A549 (cell line): Measurements from ENCODE around the gene ZBTB12.

Experiments
- BHLHE40 ChIP-seq: IDR thresholded peaks from 2 replicates; pipeline ENCODE4 v1.6.1; 2012; ENCODE audit warnings: low read depth, low read length, inconsistent platforms
- CBX2 ChIP-seq: fragments of 200-600 bp; sonication (generic); IDR thresholded peaks from 2 replicates; pipeline ENCODE4 v1.6.1; 2016; ENCODE audit warnings: low read depth, mild to moderate bottlenecking, borderline replicate concordance
- CTCF ChIP-seq: fragments of >200 bp; sonication (Bioruptor Twin); formaldehyde crosslinking; IDR thresholded peaks from 3 replicates; pipeline ENCODE4 v1.5.1; 2016
- ELK1 ChIP-seq: fragments of 150-350 bp; IDR thresholded peaks from 2 replicates; pipeline ENCODE4 v1.6.1; 2014; ENCODE audit warnings: low read depth, mild to moderate bottlenecking, low read length
- EP300 ChIP-seq, 2 experiments: fragments of >200 bp; sonication (Bioruptor Twin); formaldehyde crosslinking; IDR thresholded peaks; 2 replicates in 1 of 2; 3 replicates in 1 of 2; pipeline ENCODE4 v1.6.1; 2016 to 2017
- HDAC2 ChIP-seq: fragments of 200-600 bp; sonication (generic); IDR thresholded peaks from 2 replicates; pipeline ENCODE4 v1.6.1; 2016
- HOXA7 ChIP-seq: fragments of 250-450 bp; sonication (Bioruptor Pico); IDR thresholded peaks from 2 replicates; pipeline ENCODE4 v1.5.0; 2020; ENCODE audit warnings: mild to moderate bottlenecking, moderate library complexity
- JUN ChIP-seq, 2 experiments: fragments of >200 bp; sonication (Bioruptor Twin); formaldehyde crosslinking; IDR thresholded peaks; 2 replicates in 1 of 2; 3 replicates in 1 of 2; pipeline ENCODE4 v1.6.1; 2016 to 2017
- KDM5A ChIP-seq: fragments of 200-600 bp; sonication (generic); IDR thresholded peaks from 2 replicates; pipeline ENCODE4 v1.6.1; 2016; ENCODE audit warnings: antibody characterized with exemption, mild to moderate bottlenecking
- MAX ChIP-seq: IDR thresholded peaks from 2 replicates; pipeline ENCODE4 v1.6.1; 2012
- PBX3 ChIP-seq: IDR thresholded peaks from 2 replicates; pipeline ENCODE4 v1.6.1; 2012
- POLR2A ChIP-seq: IDR thresholded peaks from 2 replicates; pipeline ENCODE4 v1.6.1; 2012; ENCODE audit warnings: mild to moderate bottlenecking, low read length

GRCh38 chr6:31919624-31920303, 17.9 kb upstream of the ZBTB12 start:
- TF ChIP-seq CTCF (no peak), POLR2A (no peak), HDAC2 (no peak), EP300 (IDR thresholded peaks at IDR 0.05) (no peak), CBX2 (no peak), ELK1 (no peak), MAX (no peak), BHLHE40 (no peak), KDM5A (no peak), PBX3 (no peak), HOXA7 (CRISPR knock-in tag) (no peak), JUN (IDR thresholded peaks at IDR 0.05) (no peak)
